H1 (cell line): ENCODE results near the gene CACNA1D. TPM values are rescaled to one million over a fixed set of nuclear protein-coding genes. Genes with fewer than 3 reads are reported as not detected.

Experiments used
- BCL11A ChIP-seq, 2 experiments: IDR thresholded peaks; one replicate each; pipeline ENCODE4 v1.6.1; 2011; ENCODE audit warnings: low read depth in 2 of 2, low read length in 2 of 2, mild to moderate bottlenecking in 2 of 2
- BRCA1 ChIP-seq: IDR thresholded peaks from 2 replicates; pipeline ENCODE4 v1.6.1; 2012; ENCODE audit warnings: low read depth, low read length, improper control_type of control experiment
- CBX5 ChIP-seq: fragments of 300-800, 300-1000 bp; sonication (generic); IDR thresholded peaks from 2 replicates; pipeline ENCODE4 v1.7.1; 2016; ENCODE audit warnings: antibody characterized with exemption, low read length, low read depth
- CHD1 ChIP-seq: IDR thresholded peaks from 2 replicates; pipeline ENCODE4 v1.6.1; 2012; ENCODE audit warnings: low read depth, low read length, improper control_type of control experiment
- CREB1 ChIP-seq: IDR thresholded peaks from 2 replicates; pipeline ENCODE4 v1.6.1; 2012; ENCODE audit warnings: inconsistent platforms
- CTBP2 ChIP-seq: IDR thresholded peaks from 2 replicates; pipeline ENCODE4 v1.7.0; 2011; ENCODE audit warnings: borderline replicate concordance, mild to moderate bottlenecking, moderate library complexity, mixed read lengths, low read length; ENCODE audit not compliant: insufficient read depth, insufficient read length
- FOSL1 ChIP-seq: IDR thresholded peaks from 2 replicates; pipeline ENCODE4 v1.6.1; 2011; ENCODE audit warnings: mild to moderate bottlenecking, low read depth, low read length, moderate library complexity; ENCODE audit not compliant: insufficient read depth
- POLR2A ChIP-seq, 2 experiments: IDR thresholded peaks; 1 replicate in 1 of 2; 2 replicates in 1 of 2; pipeline ENCODE4 v1.6.1; 2011; ENCODE audit warnings: low read depth in 2 of 2, low read length in 2 of 2, mild to moderate bottlenecking in 2 of 2; ENCODE audit errors: control extremely low read depth in 1 of 2
- RNF2 ChIP-seq: fragments of 200-900, 300-1000 bp; sonication (generic); IDR thresholded peaks from 2 replicates; pipeline ENCODE4 v1.7.1; 2016; ENCODE audit warnings: borderline replicate concordance, low read depth, mild to moderate bottlenecking, antibody characterized with exemption, low read length; ENCODE audit not compliant: poor library complexity, severe bottlenecking; ENCODE audit errors: missing control alignments
- SRF ChIP-seq: IDR thresholded peaks from 2 replicates; pipeline ENCODE4 v1.6.1; 2011; ENCODE audit warnings: mild to moderate bottlenecking, low read depth, low read length, moderate library complexity
- polyA plus RNA-seq, 7 experiments: library from polyadenylated mRNA; depleted of rRNA in 3 of 7; stranded (reverse) in 5 of 7; unstranded in 2 of 7; fragments of >200 nt in 5 of 7; fragments of 200-250 nt in 2 of 7; gene quantifications; 1 replicate in 5 of 7; 2 replicates in 1 of 7; 4 replicates in 1 of 7; pipeline versions ENCODE4 v1.2.1 to v1.2.3, GENCODE V29; 2011 to 2013; ENCODE audit warnings: missing spikeins in 2 of 7, mixed read lengths in 2 of 7
- total RNA-seq: library from RNA; stranded (reverse); fragmentation: NEBNext Ultra II Directional; extraction: Animal tissue kit (Norgen Biotek cat#: 25700); gene quantifications from 2 replicates; pipeline ENCODE4 v1.2.1, GENCODE V29; 2021

The CACNA1D gene
- total and polyA plus RNA-seq, 2 of the 8 experiments (the other 6 are each of a cell fraction or from before 2014, with no cell fraction given): 2.0 to 2.9 TPM

DNA sequence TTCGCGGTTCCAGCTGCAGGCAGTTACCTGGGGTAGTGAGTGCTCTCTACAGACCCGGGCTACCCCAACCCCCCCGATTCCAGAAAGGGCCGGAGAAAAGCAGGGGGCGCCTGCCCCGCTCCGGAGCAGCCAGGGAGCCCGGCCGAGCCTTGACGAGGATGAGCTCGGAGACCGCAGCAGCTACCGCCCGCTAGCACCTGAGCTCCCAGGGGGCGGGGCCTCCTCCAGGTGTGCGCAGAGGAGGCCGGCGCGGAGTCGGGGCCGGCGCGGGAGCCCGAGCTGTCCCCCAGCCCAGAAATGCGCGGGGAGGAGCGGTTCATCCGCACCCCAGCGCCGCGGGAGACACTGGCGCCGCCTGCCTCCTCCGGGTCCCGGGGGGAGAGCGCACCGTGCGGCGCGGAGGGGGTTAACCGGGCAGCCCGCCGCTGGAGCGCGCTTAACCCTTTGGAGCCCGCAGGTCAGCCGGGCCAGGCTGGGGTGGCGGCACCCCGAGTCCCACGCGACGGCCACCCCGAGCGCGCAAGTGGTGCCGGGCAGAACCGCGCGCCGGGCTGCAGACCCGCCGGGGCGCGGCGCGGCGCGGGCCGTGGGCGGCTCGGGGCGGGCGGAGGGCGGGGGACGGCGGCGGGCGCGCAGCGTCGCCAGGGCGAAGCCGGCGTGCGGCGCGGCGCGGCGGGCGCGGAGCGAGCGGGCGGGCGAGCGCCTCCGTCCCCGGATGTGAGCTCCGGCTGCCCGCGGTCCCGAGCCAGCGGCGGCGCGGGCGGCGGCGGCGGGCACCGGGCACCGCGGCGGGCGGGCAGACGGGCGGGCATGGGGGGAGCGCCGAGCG, at the start of gene CACNA1D (continued):
- TF ChIP-seq RNF2: no peak
- TF ChIP-seq SRF: no peak
- no peak for TF ChIP-seq CTBP2
- TF ChIP-seq CHD1: no peak
- TF ChIP-seq BRCA1: no peak
- no peak for TF ChIP-seq BCL11A (IDR thresholded peaks at IDR 0.05; ENCODE audit: low read depth in 2 of 2, low read length in 2 of 2)
- TF ChIP-seq CREB1: no peak; the same call in 1 of the 2 replicates
- no peak for TF ChIP-seq FOSL1
- TF ChIP-seq POLR2A (IDR thresholded peaks at IDR 0.05; ENCODE audit: control extremely low read depth in 1 of 2, low read depth in 2 of 2, low read length in 2 of 2): no peak
- no peak for TF ChIP-seq CBX5
